RKO (cell line): ENCODE results near the gene C14orf93.

Source experiments
- DNase-seq: peaks from one replicate; pipeline ENCODE4 v3.0.0-alpha.2; 2016; ENCODE audit warnings: low spot score

The C14orf93 gene

GRCh38 chr14:23045419-23046357 is 35.7 kb upstream of the C14orf93 start:
- no peak for DNase-seq

GRCh38 chr14:23044840-23045239 is 34.9 kb upstream of the C14orf93 start:
- DNase-seq = no peak

- no peak for DNase-seq
Measured at GRCh38 chr14:23043754-23044153, 33.8 kb upstream of the C14orf93 start.

DNA sequence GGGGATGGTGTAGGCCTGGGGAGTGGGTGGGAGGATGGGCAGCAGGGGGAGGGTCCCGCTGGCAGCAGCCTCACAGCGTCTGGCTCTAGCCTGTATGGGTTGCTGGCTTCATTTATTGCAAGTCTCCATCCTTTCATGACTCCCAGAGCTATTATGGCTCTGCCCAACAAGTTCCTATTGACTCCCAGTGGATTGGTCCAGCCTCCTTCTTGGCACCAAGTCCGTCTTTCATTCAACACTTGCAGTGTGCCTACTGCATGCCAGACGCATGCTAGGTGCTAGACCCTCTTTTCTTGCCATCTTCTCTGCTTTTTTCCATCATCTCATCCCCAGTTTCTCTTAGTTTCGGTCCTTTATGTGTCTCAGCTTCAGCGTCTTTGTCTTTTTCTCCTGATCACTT is 33.2 kb upstream of the C14orf93 start:
- no peak for DNase-seq

DNA sequence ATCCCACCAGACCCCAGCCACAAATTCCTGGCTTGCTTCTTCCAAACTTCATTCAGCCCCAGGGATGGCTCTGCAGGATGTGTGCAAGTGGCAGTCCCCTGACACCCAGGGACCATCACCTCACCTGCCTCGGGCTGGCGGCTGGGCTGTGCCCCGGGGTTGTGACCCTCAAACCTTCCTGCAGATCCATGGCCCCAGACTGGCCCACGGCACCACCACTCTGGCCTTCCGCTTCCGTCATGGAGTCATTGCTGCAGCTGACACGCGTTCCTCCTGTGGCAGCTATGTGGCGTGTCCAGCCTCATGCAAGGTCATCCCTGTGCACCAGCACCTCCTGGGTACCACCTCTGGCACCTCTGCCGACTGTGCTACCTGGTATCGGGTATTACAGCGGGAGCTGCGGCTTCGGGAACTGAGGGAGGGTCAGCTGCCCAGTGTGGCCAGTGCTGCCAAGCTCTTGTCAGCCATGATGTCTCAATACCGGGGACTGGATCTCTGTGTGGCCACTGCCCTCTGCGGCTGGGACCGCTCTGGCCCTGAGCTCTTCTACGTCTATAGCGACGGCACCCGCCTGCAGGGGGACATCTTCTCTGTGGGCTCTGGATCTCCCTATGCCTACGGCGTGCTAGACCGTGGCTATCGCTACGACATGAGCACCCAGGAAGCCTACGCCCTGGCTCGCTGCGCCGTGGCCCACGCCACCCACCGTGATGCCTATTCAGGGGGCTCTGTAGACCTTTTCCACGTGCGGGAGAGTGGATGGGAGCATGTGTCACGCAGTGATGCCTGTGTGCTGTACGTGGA is 32.4 kb upstream of the C14orf93 start, which contains the start of gene PSMB11:
TSS of gene PSMB11 (plus strand) at position 51 of the 804 bp plus-strand sequence. CDS start at position 65, 14 bp downstream.
- DNase-seq = no peak

- peak; percentile 72 for DNase-seq
Measured at GRCh38 chr14:23041729-23042128, 31.8 kb upstream of the C14orf93 start.

DNA sequence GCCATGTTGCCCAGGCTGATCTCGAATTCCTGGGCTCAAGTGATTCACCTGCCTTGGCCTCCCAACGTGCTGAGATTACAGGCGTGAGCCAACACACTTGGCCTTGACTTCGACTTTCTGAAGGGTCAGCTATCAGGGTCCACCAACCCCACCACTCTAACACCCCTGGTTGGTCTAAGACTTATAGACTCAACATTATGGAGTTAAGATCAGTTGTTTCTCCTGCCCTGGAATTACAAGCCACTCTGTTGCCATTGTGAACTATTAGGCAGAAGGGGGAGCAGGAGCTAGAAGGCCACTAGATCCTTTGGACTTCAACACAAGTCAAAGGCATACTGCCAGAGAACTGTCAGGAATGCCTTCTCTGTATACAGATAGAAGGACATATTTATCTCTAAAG is 30.2 kb upstream of the C14orf93 start:
- DNase-seq = no peak

- DNase-seq = no peak
Measured at GRCh38 chr14:23035303-23036144, 25.6 kb upstream of the C14orf93 start.

DNA sequence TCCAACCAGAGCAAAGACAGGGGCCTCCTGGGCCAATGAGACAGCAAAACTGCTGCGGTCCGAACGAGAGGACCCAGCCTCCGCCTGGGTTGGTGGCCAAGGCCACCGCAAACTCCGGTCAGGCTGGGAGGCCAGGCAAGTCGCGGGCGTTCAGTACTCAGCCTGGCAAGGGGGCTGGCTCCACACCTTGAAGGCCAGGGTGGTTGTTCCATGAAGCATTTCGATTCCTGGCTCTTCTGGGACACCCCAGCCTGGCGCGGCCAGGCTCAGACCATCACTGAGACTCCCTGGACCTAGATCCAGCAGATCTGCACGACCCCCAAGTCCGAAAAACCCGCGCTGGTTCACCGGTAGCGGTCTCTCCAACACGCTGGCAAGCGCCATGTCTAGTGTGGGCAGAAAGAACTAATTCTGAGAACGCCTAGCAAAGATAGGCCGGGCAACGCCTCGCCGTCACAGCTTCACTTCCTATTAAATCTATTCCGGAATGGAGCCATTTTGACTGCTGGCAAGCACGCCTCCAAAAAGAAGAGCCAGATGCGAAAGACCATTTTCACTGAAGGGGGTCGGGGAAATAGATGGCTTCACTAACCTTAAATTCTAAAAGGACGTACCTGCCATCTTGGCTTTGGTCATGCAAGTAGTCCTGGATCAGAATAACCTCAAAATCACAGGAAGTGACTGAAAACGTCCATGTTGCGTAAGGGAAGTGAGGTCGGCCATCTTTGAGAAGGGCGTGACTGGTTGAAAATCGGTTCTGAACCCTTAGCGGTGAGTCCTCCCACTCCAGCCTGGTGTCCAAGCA is 24.8 kb upstream of the C14orf93 start, which contains the start of gene PSMB5:
TSS of gene PSMB5 (minus strand) at position 403 of the 805 bp plus-strand sequence. CDS start at position 384, 19 bp downstream.
- DNase-seq = peak; percentile 97

DNA sequence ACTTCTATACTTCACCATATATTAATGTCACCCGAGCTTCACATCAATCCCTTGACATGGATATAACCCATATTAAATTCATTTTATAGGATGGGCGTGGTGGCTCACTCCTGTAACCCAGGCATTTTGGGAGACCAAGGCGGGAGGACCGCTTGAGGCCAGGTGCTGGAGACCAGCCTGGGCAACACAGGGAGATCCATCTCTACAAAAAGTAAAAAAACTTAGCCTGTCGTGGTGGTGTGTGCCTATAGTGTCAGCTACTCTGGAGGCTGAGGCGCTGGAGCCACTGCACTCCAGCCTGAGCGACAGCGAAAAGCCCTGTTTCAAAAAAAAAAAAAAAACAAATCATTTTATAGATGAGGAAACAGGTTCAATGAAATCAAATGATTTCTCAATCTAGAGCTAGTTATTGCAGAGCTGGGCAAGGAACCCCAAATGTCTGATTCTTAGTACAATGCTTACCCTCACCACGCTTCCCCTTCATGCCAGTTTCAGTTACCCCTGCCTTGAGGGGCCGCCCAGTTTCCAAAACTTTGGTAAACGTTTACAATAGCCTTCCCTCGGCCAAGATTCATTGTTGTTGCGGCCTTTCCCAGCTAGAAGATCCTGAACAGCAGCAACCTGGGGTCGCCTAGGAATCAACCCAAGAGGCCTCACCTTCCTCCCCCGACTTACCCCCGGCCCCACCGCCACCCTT is 24.0 kb upstream of the C14orf93 start:
- no peak for DNase-seq

DNA sequence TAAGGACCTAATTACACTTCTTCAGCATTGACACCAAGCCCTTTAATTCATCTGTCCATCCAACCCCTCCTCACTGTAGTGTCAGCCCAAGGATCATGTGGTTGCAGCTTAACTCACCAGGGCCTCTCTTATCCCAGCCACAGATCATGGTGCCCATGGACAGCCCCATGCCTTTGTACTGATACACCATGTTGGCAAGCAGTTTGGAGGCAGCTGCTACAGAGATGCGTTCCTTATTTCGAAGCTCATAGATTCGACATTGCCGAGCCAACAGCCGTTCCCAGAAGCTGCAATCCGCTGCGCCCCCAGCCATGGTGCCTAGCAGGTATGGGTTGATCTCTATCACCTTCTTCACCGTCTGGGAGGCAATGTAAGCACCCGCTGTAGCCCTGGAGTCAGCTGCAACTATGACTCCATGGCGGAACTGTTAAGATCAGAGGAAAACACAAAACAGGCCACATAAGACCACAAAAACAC is 23.3 kb upstream of the C14orf93 start:
- DNase-seq = no peak

DNA sequence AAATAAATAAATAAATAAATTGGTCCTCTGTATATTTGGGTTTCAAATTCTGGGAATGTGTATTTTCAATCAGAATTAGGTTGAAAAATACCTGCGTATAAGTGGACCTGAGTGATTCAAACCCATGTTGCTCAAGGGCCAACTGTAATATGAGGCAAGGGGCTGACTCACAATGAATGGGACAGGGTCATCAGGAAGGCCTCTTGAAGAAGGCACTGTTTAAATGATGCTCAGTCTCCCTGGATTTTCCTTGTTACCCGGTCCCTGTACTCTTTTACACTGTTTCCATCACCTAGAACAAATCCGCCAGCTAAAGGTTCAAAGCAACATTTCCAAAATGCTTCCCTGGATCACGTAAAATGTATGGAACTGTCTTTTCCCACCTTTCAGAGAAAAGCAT is 21.0 kb upstream of the C14orf93 start:
- peak; percentile 42 for DNase-seq

DNA sequence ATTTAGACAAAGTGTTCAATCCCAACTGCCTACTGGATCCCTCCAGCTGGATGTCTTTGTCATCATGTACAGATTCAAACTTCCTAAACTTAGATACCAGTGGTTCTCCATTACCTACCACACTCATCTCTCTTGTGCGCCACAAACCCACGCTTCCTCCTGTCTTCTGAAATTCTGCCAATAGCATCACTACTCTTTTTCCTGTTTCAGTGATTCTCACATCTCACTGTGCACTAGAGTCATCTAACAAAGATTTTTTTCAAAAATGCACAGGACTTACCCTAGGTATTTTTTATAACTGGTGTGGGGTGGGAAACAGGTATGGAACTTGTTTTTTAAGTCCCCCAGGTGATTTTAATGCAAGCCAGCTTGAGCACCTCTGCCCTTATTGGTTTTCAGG is 18.9 kb upstream of the C14orf93 start:
- DNase-seq = no peak

DNA sequence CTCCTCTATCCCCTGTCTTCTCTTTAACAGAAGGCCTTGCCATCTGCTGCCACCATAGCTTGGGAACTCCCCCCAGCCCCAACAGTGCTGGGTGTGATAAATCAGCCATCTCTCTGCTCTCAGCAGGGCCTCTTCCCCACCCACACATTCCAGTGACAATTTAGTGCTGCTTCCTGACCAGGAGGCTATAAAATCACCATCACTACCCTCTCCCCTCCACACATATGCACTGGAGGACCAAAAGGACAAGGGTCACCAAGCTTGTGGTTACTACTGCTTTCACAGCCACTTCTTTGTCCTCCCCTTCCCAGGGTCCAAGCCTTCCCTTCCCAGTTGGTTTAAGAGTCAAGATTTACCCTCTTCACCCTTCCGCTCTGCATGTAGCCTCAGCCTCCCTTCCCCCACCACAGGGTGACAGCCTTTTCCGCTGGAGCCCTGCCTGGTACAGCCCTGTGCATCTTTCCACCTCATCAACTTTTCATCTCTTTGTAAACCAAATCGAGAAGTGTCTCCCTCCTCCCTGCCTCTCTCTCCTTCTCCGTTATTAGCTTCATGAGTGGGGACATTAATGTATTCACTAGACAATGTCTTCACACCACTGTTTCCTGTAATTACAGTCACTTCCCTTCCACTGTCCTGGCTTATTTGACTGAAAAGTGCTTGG is 15.3 kb upstream of the C14orf93 start:
- DNase-seq = no peak

DNA sequence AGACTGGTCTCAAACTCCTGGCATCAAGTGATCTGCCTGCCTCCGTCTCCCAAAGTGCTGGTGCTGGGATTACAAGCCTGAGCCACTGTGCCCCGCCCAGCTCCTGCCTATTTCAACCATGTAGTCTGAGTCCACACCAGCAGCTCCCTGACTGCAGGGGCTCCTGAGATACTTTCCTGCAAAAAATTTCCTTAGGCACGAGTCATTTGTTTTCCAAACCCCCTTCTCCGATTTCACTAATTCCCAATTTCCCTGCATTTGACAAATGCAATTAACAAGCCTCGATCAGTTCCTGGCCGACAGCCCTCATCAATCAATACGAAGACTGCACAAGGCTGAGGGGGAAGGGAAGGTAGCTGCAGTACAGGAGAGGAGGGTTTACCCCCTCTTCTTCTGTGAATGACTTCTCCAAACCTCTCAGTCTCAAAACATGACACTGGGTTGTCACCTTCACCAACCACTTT is 14.7 kb upstream of the C14orf93 start:
- DNase-seq = no peak

- no peak for DNase-seq
Measured at GRCh38 chr14:23023795-23024152, 13.8 kb upstream of the C14orf93 start.

- no peak for DNase-seq
Measured at GRCh38 chr14:23023022-23023794, 13.3 kb upstream of the C14orf93 start.

- no peak for DNase-seq
Measured at GRCh38 chr14:23021889-23022442, 12.0 kb upstream of the C14orf93 start.
